PFSK-1 (cell line): ENCODE data around the gene OMP.

ENCODE experiments used
- FOXP2 ChIP-seq: optimal IDR thresholded peaks from 2 replicates; pipeline ENCODE3; 2011; ENCODE audit warnings: borderline replicate concordance, control low read depth, inconsistent platforms; ENCODE audit not compliant: insufficient read depth; ENCODE audit errors: extremely low read length, extremely low read depth
- POLR2AphosphoS5 ChIP-seq: IDR thresholded peaks from 2 replicates; pipeline ENCODE4 v1.6.1; 2012; ENCODE audit warnings: low read depth, mild to moderate bottlenecking, control low read depth, low read length, moderate library complexity
- REST ChIP-seq, 2 experiments: IDR thresholded peaks; 2 replicates each; pipeline versions ENCODE4 v1.6.1 to v1.8.0; 2011 to 2012; ENCODE audit warnings: low read depth in 2 of 2, low read length in 2 of 2, control low read depth in 1 of 2, inconsistent platforms in 1 of 2, mild to moderate bottlenecking in 1 of 2, moderate library complexity in 1 of 2; ENCODE audit not compliant: insufficient read depth in 1 of 2
- SIN3A ChIP-seq: IDR thresholded peaks from 2 replicates; pipeline ENCODE4 v1.6.1; 2012; ENCODE audit warnings: mild to moderate bottlenecking, low read length, moderate library complexity, borderline replicate concordance; ENCODE audit not compliant: insufficient read depth
- TAF1 ChIP-seq: IDR thresholded peaks from 2 replicates; pipeline ENCODE4 v1.6.1; 2012; ENCODE audit warnings: low read length, control low read depth, borderline replicate concordance; ENCODE audit not compliant: insufficient read depth

OMP gene

DNA sequence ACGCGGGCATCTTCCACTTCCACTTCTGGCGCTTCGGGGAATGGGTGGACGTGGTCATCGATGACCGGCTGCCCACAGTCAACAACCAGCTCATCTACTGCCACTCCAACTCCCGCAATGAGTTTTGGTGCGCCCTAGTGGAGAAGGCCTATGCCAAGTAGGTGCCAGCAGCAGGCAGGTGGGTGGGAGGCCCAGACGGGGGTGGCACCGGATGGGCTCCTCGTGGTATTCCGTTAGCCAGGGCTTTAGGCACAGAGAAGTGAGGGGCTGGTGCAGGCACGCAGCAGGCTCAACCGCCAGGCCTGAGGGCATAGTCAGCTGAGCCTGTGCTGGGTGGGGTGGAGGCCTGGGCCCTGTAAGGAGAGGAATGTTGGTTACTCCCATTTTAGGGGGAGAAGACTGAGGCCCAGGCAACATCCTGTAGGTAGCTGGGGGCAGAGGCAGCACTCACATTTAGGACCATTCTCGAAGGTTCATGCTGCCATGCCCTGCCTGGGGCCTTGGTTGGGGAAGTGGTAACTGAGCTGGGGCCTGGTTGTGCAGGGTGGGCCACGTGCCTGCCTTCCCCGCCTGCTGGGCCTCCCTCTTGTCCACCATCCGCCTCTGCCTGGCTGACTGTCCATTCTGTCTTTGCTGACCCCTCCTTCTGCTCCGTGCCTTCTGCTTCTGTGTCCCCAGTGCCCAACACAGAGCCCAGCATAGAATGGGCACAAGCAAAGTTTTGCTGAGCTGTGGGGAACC lies 10.2 kb downstream of the OMP start:
- TF ChIP-seq SIN3A = no peak
- no peak for TF ChIP-seq FOXP2
- no peak for TF ChIP-seq POLR2AphosphoS5
- no peak for TF ChIP-seq REST (IDR thresholded peaks at IDR 0.05; ENCODE audit: insufficient read depth in 1 of 2, low read depth in 2 of 2, low read length in 2 of 2)
- TF ChIP-seq TAF1 = no peak

DNA sequence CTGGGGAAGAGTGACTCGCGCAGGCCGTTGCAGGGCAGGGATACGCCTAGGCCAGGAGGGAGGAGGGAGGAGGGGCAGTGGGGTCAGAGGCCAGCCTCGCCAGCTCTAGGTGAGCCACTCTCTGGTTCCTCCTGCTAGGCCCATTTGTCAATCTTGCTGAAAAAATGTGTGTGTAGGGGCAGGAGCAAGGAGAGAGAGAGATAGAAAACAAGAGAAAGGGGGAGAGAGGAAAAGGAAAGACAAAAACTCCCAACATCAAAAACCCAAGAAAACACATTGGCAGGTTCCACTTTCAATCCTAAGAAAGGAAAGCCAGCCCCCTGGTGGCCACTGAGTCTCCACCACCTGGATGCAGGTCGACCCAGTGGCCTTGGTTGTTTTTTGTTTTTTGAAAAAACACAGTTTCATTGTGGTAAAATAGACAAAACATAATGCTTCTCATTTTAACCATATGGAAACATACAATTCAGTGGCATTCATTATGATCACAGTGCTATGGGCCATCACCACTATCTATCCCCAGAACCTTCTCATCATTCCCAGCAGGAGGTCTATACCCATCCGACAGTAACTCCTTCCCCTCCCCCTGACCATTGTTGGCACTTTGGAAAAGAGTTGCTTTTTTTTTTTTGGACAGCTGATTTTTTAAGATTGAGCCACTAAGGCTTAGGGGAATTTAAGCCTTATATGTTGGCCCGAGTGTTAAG lies 10.9 kb downstream of the OMP start:
- TF ChIP-seq TAF1 (no peak), FOXP2 (no peak), REST (IDR thresholded peaks at IDR 0.05; ENCODE audit: insufficient read depth in 1 of 2, low read depth in 2 of 2, low read length in 2 of 2) (no peak), POLR2AphosphoS5 (no peak), SIN3A (no peak)

- no peak for TF ChIP-seq POLR2AphosphoS5
- no peak for TF ChIP-seq FOXP2
- no peak for TF ChIP-seq TAF1
- no peak for TF ChIP-seq REST (IDR thresholded peaks at IDR 0.05; ENCODE audit: insufficient read depth in 1 of 2, low read depth in 2 of 2, low read length in 2 of 2)
Measured at GRCh38 chr11:77114089-77114463, 11.4 kb downstream of the OMP start.

DNA sequence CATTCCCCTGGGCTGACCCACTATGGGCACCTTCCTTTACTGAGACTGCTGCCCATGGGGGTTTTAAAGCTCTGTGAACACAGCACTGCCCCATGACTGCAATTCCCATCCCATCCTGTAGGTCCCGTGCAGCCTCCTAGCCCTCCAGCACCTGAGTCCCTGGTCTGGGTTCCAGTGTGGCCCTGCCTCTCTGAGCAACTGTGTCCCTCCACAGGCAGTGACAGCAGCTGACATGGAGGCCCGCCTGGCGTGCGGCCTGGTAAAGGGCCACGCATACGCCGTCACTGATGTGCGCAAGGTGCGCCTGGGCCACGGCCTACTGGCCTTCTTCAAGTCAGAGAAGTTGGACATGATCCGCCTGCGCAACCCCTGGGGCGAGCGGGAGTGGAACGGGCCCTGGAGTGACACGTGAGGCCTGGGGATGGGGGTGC lies 12.6 kb downstream of the OMP start:
- TF ChIP-seq FOXP2 (no peak), POLR2AphosphoS5 (no peak), TAF1 (no peak), REST (IDR thresholded peaks at IDR 0.05; ENCODE audit: insufficient read depth in 1 of 2, low read depth in 2 of 2, low read length in 2 of 2) (no peak), SIN3A (no peak)
